ENCODE results near the gene ATF3.

Gene ATF3

DNA sequence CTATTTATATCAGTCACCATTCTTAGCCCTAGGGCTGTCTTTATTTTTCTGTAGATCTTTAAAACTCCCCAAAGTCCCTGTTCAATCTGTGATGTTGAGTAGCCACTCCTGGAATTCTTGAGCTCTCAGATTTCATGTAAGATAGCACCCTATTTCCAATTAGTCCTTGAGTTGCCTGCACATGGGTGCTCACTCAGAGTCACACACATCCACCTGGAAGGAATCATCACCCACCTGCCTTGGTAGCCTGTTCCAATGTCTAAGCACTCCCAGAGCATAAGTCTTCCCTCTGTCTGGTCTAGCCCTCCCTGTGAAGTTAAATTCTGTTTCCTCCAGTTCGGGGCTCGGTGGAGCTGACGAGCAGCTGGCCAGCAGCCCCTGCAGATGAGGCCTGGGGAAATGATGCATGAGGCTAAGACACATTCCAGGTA, 14.7 kb upstream of the ATF3 start:
- Histone ChIP-seq H4K20me1 (ENCODE audit: control insufficient read depth, insufficient read depth, low read depth, low read length) (no peaks in the 10 kb centered on the region), H3F3A (ENCODE audit: control insufficient read depth, insufficient read depth) (no peaks in the 10 kb centered on the region), H3K4me1 (ENCODE audit: control insufficient read depth, low read length) (no peaks in the 10 kb centered on the region), H3K9me3 (ENCODE audit: control insufficient read depth, insufficient read depth, low read length) (no peaks in the 10 kb centered on the region), H3K27ac (ENCODE audit: low read depth, low read length) (no peak overlapping the region), H3K36me3 (ENCODE audit: control insufficient read depth, low read length) (no peaks in the 10 kb centered on the region), H3K79me2 (ENCODE audit: control insufficient read depth, low read length) (no peaks in the 10 kb centered on the region), H3K4me2 (ENCODE audit: low read length) (no peak overlapping the region), H3K9me2 (replicated peaks; ENCODE audit: control insufficient read depth, low read length) (no peaks in the 10 kb centered on the region), H3K27me3 (ENCODE audit: control insufficient read depth, low read length) (peaks cover 16% of the 10 kb centered on the region; the same call in 1 of the 2 replicates), H3K4me3 (ENCODE audit: low read length) (no peak overlapping the region)
- TF ChIP-seq EZH2phosphoT487 (IDR thresholded peaks at IDR 0.05; ENCODE audit: borderline replicate concordance, low read length), result no peak
- TF ChIP-seq, protein P1, sequence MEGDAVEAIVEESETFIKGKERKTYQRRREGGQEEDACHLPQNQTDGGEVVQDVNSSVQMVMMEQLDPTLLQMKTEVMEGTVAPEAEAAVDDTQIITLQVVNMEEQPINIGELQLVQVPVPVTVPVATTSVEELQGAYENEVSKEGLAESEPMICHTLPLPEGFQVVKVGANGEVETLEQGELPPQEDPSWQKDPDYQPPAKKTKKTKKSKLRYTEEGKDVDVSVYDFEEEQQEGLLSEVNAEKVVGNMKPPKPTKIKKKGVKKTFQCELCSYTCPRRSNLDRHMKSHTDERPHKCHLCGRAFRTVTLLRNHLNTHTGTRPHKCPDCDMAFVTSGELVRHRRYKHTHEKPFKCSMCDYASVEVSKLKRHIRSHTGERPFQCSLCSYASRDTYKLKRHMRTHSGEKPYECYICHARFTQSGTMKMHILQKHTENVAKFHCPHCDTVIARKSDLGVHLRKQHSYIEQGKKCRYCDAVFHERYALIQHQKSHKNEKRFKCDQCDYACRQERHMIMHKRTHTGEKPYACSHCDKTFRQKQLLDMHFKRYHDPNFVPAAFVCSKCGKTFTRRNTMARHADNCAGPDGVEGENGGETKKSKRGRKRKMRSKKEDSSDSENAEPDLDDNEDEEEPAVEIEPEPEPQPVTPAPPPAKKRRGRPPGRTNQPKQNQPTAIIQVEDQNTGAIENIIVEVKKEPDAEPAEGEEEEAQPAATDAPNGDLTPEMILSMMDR (IDR thresholded peaks at IDR 0.05; ENCODE audit: low read depth, low read length, poor library complexity, severe bottlenecking), result no peak

DNA sequence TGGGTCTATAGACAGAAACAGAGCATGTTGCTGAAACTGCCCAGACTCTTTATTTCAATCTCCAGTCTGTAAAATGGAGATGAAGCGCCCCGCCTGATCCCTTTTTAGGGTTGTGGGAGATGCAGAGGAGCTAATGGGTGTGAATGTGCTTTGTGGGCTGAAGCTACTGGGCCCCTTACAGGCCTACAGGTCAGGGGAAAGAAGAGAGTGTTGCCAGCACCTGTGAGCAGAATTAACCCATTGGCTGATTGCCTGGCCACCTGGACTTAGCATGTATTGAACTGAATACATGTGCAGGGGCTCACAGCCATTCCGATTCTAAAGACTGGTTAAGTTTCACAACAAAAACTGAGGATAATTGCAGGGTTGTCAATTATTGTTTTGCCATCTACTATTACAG, 13.9 kb upstream of the ATF3 start:
- no peaks in the 10 kb centered on the region for H3F3A ChIP-seq (ENCODE audit: control insufficient read depth, insufficient read depth)
- H3K9me3 ChIP-seq (ENCODE audit: control insufficient read depth, insufficient read depth, low read length), result no peaks in the 10 kb centered on the region
- no peaks in the 10 kb centered on the region for H3K36me3 ChIP-seq (ENCODE audit: control insufficient read depth, low read length)
- no peak overlapping the region for H3K27ac ChIP-seq (ENCODE audit: low read depth, low read length)
- H4K20me1 ChIP-seq (ENCODE audit: control insufficient read depth, insufficient read depth, low read depth, low read length), result no peaks in the 10 kb centered on the region
- TF ChIP-seq EZH2phosphoT487 (IDR thresholded peaks at IDR 0.05; ENCODE audit: borderline replicate concordance, low read length), result no peak
- TF ChIP-seq, protein P1 (IDR thresholded peaks at IDR 0.05; ENCODE audit: low read depth, low read length, poor library complexity, severe bottlenecking), result no peak
- no peaks in the 10 kb centered on the region for H3K79me2 ChIP-seq (ENCODE audit: control insufficient read depth, low read length)
- no peak overlapping the region for H3K4me3 ChIP-seq (ENCODE audit: low read length)
- H3K9me2 ChIP-seq (replicated peaks; ENCODE audit: control insufficient read depth, low read length), result no peaks in the 10 kb centered on the region
- no peak overlapping the region for H3K4me2 ChIP-seq (ENCODE audit: low read length)
- H3K27me3 ChIP-seq (ENCODE audit: control insufficient read depth, low read length), result peaks cover 16% of the 10 kb centered on the region; the same call in 1 of the 2 replicates
- no peaks in the 10 kb centered on the region for H3K4me1 ChIP-seq (ENCODE audit: control insufficient read depth, low read length)

DNA sequence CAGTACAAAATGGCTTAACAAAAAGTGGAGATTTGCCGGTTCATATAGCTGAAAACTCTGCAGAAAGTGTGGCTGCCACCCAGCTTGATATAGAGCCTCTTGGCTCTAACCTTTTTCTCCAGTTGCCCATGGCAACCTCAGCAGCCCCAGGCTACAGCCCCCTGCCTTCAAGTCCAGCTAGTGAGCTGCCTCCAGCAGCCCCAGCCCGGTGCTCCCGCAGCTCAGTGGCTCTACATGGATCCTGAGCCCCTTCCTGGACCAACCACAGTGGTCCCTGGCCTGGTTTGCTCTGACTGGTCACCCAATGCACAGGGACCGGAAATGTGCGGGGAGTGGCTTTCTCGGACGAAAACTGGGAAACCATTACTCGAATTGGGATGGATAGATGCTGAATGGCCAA, 13.3 kb upstream of the ATF3 start:
- no peaks in the 10 kb centered on the region for H3K36me3 ChIP-seq (ENCODE audit: control insufficient read depth, low read length)
- no peaks in the 10 kb centered on the region for H4K20me1 ChIP-seq (ENCODE audit: control insufficient read depth, insufficient read depth, low read depth, low read length)
- H3F3A ChIP-seq (ENCODE audit: control insufficient read depth, insufficient read depth), result no peaks in the 10 kb centered on the region
- no peaks in the 10 kb centered on the region for H3K4me1 ChIP-seq (ENCODE audit: control insufficient read depth, low read length)
- no peak overlapping the region for H3K27ac ChIP-seq (ENCODE audit: low read depth, low read length)
- TF ChIP-seq EZH2phosphoT487 (IDR thresholded peaks at IDR 0.05; ENCODE audit: borderline replicate concordance, low read length), result no peak
- TF ChIP-seq, protein P1 (IDR thresholded peaks at IDR 0.05; ENCODE audit: low read depth, low read length, poor library complexity, severe bottlenecking), result no peak
- peaks cover 20% of the 10 kb centered on the region; the same call in 1 of the 2 replicates for H3K27me3 ChIP-seq (ENCODE audit: control insufficient read depth, low read length)
- H3K9me2 ChIP-seq (replicated peaks; ENCODE audit: control insufficient read depth, low read length), result no peaks in the 10 kb centered on the region
- no peak overlapping the region for H3K4me2 ChIP-seq (ENCODE audit: low read length)
- no peaks in the 10 kb centered on the region for H3K9me3 ChIP-seq (ENCODE audit: control insufficient read depth, insufficient read depth, low read length)
- H3K79me2 ChIP-seq (ENCODE audit: control insufficient read depth, low read length), result no peaks in the 10 kb centered on the region
- H3K4me3 ChIP-seq (ENCODE audit: low read length), result no peak overlapping the region
